Fibroblast of skin of right quadriceps (primary cell): ENCODE results near the gene CXCR5.

Experiments
- DNase-seq: peaks from one replicate; pipeline ENCODE4 v3.0.0-alpha.2; 2013

CXCR5 gene

DNA sequence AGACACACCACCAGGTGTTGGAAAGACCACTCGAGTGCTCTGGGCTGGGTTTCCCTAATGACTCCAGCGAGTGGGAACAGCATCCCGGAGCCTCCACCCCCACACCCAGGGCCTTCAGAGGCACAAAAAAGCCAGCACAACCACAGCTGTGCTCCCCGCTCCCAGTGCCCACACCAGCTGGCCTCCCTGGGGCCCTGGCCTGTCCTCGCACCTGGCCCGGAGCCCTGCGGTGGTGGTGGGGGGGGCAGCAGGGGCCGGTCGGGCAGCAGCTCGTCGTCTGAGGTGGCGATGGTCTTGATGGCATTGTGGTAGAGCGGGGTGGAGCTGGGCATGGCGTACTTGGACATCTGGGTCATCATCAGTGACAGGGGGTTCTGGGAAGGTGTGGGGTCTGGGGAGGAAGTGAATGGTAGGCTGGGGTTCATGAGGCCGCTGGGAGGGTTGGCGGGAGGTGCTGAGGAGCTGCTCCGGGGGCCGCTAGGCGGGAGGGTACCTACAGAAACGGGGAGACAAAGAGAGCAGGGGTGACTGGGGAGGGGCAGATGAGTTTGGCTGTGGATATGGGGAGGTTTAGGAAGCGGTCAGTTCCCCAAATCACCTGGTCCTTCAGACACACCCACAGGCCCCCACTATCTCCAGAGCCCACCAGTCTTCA, 16.1 kb downstream of the CXCR5 start:
- DNase-seq, result no peak

- DNase-seq, result no peak
These were observed 17.1 kb downstream of the CXCR5 start for GRCh38 chr11:118900535-118901384.

- no peak for DNase-seq
These were observed 18.0 kb downstream of the CXCR5 start for GRCh38 chr11:118901494-118902335.

DNA sequence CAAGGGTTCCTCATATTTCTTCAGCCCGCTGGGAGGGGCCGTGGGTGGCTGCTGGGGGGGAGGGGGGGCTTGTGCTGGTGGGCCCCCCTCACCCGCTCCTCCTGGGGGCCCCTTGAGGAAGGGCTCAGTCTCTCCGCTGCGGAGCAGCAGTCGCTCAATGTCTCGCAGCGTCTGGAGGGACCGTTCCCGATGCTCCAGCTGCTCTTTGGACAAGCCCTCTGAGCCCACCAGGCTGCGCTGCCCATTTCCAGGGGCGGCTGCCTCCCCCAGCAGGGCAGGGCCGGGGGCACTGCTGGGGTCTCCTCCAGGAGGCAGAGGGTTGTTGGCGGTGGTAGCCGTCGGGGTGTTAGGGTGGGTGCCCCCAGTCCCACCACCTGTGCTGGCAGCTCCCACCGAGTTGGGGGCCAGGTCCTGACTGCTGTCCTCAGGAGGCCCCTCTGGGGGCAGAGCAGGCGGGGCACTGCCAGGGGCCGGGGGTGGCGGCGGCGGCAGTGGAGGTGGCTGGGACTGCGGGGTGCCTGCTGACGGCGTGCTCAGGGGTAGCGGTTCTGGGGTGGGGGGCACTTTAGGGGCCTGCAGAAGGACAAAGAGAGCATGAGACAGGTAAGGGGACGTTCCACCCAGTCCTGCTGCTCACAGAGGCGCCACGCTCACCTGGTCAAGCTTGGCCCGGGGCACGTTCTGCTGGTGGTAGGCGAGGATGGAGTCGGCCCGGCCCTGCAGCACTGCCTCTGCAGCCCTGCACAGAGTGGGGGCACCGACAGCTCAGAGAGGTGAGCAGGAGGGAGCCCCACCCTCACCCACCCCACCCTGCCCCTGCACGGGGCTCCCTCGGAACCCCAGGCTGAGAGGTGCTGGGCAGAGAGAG, 18.9 kb downstream of the CXCR5 start:
- DNase-seq, result no peak

GRCh38 chr11:118903204-118904015, 19.7 kb downstream of the CXCR5 start:
- no peak for DNase-seq

GRCh38 chr11:118907051-118908042, 23.7 kb downstream of the CXCR5 start:
- peak; percentile 81 for DNase-seq

- no peak for DNase-seq
These were observed 24.6 kb downstream of the CXCR5 start for GRCh38 chr11:118908264-118908663.

DNA sequence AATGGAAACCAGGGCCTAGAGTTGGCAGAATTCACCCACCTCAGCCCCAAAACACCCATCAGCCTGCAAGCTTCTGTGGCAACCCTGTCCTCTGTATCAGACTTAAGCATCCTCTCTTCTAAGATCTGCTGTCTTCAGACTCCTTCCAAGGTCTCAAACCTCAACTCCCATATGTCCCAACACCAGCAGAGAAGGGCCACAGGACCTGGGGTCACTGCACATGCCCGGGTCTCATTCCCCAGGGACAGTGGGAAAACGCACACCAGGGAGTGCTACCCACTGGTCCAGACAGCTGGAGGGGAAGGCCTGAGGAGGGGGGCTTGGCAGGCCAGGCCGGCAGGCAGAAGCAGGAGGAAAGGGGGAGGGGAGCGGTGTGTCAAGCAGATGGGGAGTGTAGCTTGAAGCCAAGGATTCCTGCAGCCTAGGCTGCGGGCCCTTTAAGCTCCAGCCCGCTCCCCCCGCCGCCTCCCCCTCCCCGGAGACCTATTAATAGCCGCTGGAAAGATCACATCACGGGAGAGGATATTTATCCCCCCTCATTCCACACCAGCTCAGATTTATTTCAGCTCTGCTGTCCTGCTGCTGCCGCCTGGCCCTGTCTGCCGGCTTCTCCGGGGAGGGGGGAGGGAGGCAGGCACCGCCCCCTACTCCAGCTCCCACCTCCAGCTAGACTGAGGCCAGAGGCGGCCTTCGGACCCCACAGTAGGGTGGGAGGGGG, 25.4 kb downstream of the CXCR5 start:
- peak; percentile 98 for DNase-seq

- DNase-seq, result peak; percentile 19
These were observed 26.1 kb downstream of the CXCR5 start for GRCh38 chr11:118909619-118910308.

DNA sequence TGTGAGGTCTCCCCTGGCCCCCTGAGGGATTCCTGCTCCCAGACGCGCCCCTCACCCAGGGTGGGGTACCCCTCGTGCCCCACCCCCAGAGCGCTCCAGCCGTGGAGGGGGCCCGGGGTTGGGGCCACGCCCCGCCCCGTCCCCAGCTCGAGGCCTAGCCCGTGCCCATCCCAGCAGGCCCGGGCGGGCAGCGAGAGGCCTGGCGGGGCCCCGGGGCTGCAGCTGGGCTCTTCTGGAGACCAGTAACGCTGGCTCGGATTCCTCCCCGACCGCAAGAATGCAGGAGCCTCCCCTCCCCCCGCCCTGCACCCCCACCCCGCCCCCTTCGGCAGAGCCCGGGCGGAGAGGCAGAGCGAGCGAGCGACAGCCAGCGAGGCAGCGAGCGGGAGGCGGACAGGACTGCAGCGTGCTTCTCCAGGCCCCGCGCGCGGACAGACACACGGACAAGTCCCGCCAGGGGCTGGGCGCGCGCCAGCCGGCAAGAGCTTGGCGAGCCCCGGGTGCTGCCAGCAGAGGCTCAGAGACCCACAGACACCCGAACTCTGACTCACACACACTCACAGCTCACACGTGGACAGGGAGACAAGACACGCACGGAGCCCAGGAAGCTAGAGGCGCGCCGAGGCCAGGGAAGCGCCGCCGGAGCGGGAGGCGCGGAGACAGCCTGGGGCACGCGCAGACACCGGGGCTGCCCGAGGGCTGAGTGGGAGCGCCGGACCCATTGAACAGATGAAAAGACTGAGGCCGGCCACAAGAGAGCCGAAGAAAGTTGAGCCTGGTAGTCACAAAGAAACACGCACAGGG, 26.8 kb downstream of the CXCR5 start:
- peak; percentile 92 for DNase-seq

DNA sequence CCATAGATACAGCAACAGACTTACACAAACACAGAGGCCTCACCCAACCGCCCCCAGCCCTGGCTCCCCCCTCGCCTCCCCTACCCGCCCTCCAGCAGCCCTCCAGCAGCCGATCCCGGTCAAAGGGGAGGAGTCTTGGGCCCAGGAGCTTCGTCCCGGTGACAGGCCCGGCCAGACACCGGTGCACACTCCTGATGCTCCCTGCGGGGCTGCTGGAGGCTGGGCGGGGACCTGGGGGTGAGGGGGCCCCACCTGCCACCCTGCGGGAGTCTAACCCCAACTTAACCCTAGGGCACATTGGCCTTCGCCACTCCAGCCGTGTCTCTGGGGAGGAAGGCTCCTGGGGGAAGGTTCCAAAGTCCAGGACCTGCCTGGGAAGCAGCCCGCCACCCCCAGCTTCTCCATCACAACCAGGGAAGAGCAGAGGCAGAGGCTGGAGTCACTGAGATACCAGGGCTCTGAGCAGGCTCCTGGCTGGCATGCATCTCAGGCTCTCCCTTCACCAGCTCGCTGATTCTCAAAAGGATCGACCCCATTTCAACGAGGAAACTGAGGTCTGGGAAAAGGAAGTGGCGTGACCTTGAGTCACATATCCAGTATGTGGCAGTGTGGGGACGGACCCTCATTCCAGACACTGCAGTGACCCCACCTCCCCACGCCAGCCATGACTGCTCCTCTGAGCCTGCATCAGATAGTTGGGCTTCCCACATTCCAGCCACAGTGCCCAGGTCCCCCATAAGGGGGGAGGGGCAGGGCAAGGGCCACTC, 27.6 kb downstream of the CXCR5 start:
- DNase-seq, result peak; percentile 61

GRCh38 chr11:118911880-118912741, 28.4 kb downstream of the CXCR5 start:
- peak; percentile 94 for DNase-seq

DNA sequence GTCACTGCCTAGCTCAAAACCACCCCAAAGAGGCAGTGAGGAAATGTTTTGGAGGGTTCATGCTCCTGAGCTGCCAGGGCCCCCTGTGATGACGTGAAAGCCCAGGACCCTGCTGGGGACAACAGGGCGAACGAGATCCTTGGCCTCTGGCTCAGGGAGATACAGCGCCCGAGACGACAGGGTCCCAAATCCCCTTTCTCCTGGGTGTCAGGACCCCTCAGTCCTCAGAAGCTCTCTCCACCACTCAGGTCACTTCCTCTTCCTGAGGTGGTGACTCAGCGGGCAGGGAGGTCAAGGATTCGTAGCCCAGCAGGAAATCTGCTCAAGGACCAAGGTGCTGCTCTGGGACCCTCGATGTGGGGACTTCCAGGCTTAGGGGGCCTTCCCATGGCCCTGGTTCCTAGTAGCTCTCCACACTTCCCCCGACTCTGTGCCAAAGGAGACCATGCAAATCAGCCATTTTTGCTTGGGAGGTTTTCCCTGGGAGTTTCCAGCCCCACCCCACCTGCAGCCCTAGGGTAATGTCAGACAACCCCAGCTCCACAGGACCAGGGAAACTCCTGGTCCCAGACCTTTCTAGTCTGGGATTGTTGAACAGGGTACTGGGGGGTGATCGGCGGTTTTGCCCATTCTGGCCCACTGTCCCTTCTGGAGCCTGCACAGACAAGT, 29.2 kb downstream of the CXCR5 start:
- no peak for DNase-seq

DNA sequence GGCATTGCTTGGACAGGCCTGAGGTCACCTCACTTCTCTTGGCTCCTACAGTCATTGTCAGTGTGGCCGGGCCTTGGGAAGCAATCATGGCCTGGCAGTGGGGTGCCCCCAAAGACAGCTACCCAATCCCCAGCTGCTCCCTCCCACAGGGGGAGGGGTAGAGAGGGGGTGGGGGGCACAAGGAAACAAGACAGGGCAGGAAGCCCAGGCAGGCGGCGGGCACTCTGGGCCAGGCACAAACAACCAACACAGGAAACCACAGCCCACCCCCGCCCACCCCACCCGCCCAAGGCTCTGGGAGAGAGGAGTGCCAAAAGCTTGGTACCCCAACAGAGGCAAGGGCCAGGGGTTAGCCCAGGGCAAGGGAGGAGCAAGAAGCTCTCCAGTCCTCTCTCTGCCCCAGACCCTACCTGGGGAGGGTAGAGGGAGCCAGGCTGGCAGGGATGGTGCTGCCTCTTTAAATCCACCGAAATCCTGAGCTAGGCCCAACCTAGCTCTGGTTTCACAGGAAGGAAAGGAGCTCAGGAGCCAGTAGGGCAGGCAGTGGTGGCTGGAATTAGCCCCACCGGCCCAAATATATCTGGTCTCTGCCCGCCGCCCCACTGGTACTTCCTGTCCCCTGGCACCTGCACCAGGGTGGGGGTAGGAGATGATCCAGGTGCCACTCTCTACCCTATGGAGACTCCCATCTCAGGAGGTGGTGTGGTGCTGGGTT, 29.9 kb downstream of the CXCR5 start:
- DNase-seq, result no peak
